Activated CD4-positive, alpha-beta T cell treated with anti-CD3 and anti-CD28 coated beads, Interleukin-10, Interleukin-2, amounts not matched to agents 100 ng/mL and 50 ng/mL, durations not matched to agents 16 hours and 8 hours (primary cell): Measurements from ENCODE around the gene GRIP1.

Experiments used
- DNase-seq: peaks from one replicate; pipeline ENCODE4 v3.0.0-alpha.2; 2020

GRIP1 gene, protein sequence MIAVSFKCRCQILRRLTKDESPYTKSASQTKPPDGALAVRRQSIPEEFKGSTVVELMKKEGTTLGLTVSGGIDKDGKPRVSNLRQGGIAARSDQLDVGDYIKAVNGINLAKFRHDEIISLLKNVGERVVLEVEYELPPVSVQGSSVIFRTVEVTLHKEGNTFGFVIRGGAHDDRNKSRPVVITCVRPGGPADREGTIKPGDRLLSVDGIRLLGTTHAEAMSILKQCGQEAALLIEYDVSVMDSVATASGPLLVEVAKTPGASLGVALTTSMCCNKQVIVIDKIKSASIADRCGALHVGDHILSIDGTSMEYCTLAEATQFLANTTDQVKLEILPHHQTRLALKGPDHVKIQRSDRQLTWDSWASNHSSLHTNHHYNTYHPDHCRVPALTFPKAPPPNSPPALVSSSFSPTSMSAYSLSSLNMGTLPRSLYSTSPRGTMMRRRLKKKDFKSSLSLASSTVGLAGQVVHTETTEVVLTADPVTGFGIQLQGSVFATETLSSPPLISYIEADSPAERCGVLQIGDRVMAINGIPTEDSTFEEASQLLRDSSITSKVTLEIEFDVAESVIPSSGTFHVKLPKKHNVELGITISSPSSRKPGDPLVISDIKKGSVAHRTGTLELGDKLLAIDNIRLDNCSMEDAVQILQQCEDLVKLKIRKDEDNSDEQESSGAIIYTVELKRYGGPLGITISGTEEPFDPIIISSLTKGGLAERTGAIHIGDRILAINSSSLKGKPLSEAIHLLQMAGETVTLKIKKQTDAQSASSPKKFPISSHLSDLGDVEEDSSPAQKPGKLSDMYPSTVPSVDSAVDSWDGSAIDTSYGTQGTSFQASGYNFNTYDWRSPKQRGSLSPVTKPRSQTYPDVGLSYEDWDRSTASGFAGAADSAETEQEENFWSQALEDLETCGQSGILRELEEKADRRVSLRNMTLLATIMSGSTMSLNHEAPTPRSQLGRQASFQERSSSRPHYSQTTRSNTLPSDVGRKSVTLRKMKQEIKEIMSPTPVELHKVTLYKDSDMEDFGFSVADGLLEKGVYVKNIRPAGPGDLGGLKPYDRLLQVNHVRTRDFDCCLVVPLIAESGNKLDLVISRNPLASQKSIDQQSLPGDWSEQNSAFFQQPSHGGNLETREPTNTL

DNA sequence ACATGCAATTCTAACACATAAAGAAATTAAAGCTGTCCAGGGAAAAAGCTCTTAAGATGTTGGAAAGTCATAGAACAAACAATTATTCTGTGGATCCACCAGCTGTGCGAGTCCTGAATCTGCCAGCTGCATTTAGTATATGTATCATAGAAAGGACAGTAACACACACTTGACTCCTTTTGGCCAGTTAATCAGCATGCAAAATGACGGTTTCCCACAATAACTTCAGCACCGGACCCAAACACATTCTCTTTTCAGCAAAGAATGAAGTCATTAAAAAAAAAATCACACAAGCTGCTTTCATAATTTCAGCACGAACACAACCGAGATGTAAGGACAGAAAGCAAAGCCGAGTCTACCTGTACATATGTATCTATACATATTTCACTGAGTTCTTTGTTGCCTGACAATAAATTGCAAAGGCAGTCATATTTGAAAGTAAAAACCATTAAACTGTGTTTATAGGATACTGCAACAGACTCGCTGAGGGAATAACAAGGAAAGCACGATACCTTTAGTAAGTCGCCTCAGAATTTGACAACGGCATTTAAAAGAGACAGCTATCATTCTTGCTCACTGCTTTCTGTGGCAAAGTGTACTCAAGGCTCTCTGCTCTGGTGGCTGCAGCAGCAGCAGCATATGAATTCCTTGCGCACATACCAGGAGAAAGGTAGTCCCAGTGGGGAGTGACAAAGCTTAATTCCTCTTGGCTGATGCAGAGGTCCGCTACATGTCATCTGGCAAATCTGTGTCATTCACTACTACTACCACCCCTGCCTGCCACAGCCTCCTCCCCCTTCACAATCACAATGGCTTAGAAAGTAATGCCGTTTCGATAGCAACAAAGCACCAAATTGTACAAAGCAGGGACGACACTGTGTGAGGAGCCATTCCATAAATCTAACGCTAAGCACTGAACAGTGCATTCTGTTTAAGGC is at the start of gene GRIP1:
Gene GRIP1, minus strand, starts transcription at position 739 of the 938 bp plus-strand sequence. Its CDS starts 172 bp downstream, at position 567.
- DNase-seq = no peak

GRCh38 chr12:66726556-66726955 is 47.7 kb upstream of the GRIP1 start:
- DNase-seq = no peak

GRCh38 chr12:66725031-66725430 is 46.2 kb upstream of the GRIP1 start:
- no peak for DNase-seq

DNA sequence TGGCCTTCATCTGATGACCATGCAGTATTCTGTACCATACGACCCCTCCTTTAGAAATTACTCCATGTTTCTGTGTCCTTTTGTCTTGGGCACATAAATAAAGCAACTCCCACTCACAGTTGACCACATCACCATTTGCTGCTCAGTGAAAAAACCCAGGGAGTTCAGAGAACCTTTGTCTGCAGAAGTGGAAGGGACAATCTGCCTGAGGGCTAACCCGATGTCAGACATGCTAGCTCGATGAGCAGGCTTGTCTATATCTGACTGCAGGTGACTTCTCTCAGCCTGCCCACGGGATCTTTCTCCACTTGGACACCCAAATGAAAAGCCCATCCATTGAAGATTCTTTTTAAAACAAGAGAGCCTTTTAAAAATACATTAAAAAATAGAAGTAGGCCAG is 45.7 kb upstream of the GRIP1 start:
- no peak for DNase-seq

DNA sequence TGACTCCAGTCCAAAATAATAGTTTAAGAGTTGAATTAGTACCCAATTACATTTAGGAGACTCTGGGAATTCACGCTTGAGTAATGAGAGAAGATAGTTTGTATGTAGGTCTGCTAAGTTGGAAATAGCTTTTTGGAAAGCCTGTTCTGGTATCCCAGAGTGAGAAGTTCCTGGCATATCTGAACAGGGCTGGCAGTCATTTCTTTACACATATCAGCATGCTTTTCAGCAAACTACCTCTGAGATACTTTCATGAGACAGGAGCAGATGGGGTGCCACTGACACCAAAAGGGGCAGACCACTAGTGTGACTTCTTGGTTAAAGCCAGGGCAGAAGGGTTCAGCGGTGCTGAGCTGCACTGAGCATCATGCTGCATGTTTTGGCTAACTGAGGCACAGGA is 45.1 kb upstream of the GRIP1 start:
- DNase-seq = no peak

DNA sequence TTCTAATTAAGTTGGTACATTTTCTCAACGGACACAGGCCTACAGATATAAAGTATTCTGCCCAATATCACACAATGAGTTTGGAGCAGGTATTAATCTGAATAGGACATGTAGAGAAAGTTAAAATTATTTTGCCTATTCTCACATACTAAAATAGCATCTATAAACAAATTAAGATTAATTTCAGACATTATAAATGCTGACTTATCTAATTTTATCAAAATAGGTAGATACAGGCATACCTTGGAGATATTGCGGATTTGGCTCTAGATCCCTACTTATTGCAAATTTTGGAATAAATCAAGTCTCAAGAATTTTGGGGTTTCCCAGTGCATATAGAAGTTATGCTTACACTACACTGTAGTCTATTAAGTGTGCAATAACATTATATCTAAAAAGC is 41.0 kb upstream of the GRIP1 start:
- no peak for DNase-seq

DNA sequence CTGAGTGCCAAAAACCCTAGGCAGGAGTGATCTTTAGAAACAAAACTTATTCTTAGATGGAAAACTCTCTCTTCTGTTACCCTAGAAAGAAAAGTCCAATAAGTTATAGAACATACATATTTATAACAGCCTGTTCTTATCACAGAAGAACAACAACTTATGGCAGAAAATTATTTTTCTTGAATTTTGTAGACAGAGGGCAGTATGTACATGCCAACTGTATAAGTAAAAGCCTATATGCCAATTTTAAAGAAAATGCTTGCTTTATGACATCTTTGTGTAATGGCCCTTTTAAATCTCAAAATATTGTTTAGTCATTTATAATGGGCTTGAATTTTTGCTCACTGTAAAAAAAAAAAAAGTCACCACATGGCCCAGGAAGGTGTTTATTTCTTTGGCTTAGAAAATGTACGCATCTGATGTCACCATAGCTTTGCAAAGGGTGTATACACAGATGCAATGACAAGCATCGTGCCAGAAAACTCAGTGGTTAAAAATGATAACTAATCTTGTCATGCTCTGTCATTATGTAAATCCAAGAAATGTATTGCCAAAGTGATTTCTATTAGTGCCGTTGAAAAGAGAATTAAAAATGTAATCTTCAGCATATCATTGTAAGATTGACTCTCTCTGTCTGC is 38.3 kb upstream of the GRIP1 start:
- DNase-seq = no peak

- DNase-seq = no peak
Measured at GRCh38 chr12:66716522-66716921, 37.6 kb upstream of the GRIP1 start.

DNA sequence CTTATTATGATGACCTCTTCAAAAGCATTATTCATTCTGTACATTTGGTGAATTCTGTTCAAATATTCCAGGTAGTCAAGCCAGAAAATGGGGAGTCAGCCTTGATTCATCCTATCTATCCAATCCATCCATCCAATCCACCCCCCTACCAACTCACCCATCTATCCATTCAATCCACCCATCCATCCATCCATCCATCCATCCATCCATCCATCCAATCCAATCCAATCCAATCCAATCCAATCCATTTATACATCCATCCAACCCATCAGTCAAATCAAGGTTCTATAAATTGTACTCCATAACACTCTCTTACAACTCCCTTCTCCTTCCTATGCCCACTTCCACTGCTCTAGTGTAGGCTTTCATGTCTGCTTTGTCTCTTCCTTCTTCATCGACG is 35.8 kb upstream of the GRIP1 start:
- no peak for DNase-seq

- no peak for DNase-seq
Measured at GRCh38 chr12:66713984-66714383, 35.1 kb upstream of the GRIP1 start.

- DNase-seq = no peak
Measured at GRCh38 chr12:66709893-66710292, 31.0 kb upstream of the GRIP1 start.

- DNase-seq = no peak
Measured at GRCh38 chr12:66709457-66709773, 30.5 kb upstream of the GRIP1 start.

GRCh38 chr12:66708704-66709456 is 30.0 kb upstream of the GRIP1 start:
- DNase-seq = peak; percentile 2

DNA sequence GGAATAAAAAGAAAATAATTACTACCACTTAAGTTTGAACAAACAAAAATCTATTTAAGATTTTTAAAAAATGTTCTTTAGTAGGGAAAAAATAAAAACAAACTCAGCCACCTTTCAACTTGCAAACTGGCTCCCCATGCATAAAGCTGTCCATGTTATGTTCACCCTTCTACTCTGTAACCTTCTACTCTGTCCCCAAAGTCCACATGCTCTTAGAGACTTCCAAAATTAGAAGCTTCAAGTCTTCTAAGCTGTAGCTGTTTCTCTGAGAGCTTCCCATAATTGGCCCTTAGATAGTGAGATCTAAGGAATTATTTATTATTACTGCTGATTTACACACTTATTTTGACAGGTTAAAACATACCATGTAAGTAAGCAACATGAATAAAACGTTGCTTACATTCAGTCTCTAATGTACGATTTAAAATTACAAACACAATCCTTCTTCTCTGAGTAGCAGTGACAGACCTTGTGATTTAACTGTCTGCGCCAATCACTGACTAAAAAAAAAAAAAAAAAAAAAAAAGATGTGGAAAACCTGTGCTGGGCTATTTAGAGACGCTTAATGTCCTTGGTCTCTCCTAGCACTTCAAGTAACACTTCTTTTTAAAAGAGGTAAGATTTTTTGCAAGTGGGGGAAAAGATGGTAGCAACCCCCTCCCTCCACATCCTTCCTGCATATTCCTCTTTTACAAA is 28.3 kb upstream of the GRIP1 start:
- no peak for DNase-seq

- DNase-seq = no peak
Measured at GRCh38 chr12:66699738-66700482, 21.0 kb upstream of the GRIP1 start.

DNA sequence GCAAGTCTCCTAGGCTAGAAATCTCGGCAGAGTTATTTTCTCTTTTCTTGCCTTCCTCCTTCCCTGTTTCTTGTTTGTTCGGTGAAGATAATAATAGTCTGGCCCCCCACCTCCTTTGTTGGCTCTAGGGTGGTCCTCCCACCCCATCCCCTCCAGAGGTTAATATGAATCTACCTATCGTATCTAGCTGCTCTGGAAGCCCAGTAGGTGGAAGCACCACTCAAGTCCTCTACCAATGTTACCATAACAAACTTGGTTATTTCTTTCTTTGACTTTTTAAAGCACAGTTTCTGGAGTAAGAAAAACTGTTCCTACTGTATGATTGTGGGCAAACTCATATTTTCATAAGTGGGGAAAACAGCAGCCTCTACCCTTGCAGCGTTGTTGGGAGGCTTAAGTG is 19.7 kb upstream of the GRIP1 start:
- DNase-seq = no peak

DNA sequence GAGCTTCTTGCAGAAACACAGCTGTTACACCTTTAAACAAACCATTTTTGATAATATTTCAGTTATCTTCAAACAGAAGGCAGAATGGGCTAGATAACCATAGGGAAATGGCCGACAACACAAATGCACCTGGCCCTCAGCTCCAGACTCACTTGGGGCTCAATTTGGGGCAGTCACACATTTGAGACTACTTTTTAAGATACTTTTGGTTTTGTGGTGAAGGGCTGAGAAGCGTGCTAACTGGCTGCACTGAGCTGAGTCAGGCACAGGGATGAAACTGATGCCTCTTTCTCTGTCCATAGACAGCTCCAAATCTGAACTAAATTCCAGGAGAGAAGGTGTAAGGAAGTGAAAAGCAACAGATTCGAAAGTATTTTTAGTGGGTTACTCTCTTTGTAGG is 18.5 kb upstream of the GRIP1 start:
- no peak for DNase-seq

GRCh38 chr12:66694666-66695613 is 16.1 kb upstream of the GRIP1 start:
- DNase-seq = no peak
